ENCODE data around the gene TRMT112.
"Not testable (repeated sequence)": the region's sequence is repeated elsewhere in the genome, so short reads cannot be mapped to it uniquely, and the experiment has no call there.

The TRMT112 gene

DNA sequence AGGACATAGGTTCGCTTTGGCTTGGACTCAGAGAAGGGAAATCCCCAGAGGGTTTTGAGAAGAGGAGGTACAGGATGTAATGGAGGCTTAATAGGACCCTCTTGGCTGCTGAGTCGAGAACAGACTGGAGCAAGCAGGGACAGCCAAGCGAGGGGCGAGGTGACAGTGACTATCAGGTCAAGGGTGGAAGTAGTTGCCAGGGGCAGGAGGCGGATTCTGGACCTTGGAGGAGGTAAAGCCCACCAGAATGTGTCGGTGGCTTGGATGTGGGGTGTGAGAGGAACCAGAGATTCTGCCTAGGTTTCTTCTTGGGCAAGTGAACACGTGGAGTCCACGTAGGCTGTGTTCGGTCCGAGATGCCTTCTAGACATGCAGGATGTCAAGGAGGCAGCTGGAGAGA is 4.4 kb downstream of the TRMT112 start:
- DNase-seq (ENCODE audit: low read depth), result no peak

DNA sequence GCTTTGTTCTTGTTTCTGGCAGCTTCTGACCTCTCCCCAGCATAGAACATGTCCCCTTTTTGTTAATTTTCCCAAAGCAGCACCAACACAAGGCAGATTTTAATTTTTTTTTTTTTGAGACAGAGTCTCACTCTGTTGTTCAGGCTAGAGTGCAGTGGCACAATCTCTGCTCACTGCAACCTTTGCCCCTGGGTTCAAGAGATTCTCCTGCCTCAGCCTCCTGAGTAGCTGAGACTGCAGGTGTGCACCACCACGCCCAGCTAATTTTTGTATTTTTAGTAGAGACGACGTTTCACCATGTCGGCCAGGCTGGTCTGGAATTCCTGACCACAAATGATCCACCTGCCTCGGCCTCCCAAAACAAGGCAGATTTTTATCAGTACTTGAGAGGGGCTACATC is 9.6 kb downstream of the TRMT112 start:
- DNase-seq (ENCODE audit: low read depth), result not testable (repeated sequence)

DNA sequence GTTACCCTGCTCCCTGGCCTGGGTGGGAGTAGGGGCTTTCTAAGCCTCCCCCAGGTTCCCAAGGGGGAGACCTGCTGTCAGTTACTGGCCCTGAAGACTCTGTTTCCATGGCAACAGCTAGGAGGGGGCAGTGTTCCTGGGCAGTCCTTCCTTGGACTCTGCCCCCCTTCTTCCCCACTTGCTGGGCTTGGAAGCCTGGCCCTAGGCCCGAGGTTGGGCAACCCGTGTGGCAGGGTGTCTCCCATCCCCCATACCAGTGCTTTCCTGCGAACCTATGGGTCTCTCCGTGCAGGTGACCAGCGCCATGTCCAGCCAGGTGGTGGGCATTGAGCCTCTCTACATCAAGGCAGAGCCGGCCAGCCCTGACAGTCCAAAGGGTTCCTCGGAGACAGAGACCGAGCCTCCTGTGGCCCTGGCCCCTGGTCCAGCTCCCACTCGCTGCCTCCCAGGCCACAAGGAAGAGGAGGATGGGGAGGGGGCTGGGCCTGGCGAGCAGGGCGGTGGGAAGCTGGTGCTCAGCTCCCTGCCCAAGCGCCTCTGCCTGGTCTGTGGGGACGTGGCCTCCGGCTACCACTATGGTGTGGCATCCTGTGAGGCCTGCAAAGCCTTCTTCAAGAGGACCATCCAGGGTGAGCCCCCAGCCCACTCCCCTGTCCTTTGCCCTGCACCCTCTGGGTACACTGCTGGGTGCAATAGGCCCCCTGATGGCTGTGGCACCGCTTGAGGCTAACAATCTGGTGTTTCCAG is 10.3 kb downstream of the TRMT112 start:
- no peak for DNase-seq (ENCODE audit: low read depth)

DNA sequence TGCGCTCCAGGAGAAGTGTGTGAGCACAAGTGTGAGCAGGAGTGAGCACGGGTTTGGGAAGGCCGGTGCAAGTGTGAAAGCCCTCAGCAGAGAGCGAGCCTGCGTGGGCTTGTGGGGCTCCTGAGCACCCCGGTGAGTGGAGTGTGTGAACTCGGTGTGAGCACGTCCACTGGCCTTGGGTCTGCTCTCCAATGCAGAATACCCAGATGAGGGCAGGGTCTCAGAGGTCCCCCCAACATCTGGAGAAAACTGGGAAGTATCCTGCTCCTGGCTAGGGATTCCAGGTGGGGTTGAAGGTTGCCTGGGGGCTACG is 10.8 kb downstream of the TRMT112 start:
- no peak for DNase-seq (ENCODE audit: low read depth)

DNA sequence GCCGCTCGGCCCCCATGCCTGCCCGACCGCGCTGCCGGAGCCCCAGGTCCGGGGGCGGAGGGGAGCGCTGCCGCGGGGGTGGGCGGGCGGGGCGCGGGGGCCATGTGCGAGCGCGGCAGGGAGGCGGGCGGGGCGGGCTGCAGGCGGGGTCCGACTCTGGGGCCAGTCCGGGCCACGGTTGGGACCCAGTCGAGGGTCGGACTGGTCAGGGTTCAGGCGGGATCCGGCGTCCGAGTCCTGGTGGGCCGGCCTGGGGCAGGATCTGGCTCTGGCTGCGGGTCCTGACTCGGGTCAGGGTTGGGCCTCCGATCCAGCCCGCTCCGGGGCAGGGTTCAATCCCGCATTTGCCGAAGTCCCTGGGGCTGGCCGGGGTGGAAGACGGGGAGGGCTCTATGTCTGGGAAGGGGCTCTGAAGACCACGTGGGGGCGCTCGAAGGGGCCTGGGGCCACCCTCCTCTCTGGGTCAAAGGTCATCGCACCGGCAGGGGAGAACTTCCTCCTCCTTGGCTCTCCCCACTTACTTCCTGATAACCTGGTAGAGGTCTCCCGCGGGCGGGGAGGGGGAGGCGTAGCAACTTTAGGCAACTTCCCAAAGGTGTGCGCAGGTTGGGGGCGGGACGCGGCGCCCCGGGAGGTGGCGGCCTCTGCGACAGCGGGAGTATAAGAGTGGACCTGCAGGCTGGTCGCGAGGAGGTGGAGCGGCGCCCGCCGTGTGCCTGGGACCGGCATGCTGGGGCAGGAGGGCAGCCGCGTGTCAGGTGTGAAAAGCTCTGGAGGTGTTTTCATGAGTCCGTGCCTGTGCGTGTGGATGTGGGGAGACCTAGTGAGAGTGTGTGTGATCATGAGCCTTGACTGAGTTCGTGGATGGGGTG is 11.4 kb downstream of the TRMT112 start:
- peak; percentile 72 for DNase-seq (ENCODE audit: low read depth)

DNA sequence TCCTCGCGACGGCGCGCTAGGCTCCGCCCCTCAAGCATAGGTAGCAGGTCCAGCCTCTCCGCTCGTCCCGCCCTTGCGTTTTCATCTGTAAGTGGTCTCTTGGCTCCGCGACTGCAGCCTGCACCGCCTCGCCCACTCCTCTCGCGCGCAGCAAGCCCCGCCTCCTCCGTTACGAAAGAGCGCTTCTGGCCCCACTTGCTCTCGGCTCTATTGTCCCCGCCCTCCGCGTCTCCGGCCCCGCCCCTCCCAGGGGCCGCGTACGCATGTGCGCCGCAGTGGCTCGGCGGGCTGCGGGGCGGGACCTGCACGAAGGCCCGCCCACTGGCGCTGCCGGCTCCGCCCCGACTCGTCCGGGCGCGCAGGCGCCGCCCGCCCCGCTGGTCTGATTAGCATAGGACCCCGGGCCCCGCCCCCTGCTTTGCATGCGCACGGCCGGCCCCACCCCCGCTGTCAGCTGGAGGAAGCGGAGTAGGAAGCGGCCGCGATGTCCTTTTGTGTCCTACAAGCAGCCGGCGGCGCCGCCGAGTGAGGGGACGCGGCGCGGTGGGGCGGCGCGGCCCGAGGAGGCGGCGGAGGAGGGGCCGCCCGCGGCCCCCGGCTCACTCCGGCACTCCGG is 12.2 kb downstream of the TRMT112 start, which contains the start of gene ESRRA:
TSS of gene ESRRA (plus strand) at position 450 of the 616 bp plus-strand sequence. CDS start 1,656 bp downstream, outside the sequence.
- peak; percentile 100 for DNase-seq (ENCODE audit: low read depth)

DNA sequence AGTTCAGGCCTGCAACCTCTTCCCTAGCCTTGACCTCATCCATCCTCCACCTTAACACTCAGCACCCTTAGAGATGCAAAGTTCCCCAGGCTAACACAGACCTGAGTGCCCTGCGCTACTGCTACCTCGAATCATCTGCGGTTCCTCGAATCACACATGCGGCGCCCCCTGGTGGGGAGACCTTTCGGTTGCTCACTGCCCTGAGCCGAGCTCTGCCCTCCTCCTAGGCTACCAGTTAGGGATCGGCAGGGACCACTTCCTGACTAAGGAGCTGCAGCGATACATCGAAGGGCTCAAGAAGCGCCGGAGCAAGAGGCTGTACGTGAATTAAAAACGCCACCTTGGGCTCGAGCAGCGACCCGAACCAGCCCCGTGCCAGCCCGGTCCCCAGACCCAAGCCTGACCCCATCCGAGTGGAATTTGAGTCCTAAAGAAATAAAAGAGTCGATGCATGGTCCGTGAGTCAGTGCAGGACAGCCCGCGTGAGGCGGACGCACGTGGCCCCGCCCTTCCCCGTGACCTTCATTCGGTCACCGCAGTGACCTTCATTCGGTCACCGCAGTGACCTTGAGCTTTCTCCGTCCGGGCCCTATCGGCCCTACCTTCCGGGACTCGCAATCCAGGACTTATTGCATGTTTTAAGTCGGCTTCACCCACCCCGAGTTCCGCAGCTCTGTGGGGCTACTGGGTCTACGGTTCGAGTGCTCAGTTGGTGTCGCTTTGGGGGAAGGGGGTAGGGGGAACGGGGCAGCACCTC is 12.9 kb downstream of the TRMT112 start:
- peak; percentile 87 for DNase-seq (ENCODE audit: low read depth)

DNA sequence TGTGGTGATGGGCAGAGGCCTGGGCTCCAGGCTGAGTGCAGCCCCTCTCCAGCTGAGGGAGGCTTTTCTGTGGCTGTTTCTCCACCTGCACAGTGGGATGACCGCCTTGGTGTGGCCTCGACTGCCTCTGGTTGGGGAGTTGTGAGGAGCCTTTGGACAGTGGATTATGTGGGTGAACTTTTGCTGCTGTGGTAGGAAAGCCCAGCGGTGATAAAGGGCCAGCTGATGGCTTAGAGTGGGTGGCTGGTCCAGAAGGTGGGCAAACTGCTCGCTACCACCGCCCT is 13.4 kb downstream of the TRMT112 start:
- no peak for DNase-seq (ENCODE audit: low read depth)

DNA sequence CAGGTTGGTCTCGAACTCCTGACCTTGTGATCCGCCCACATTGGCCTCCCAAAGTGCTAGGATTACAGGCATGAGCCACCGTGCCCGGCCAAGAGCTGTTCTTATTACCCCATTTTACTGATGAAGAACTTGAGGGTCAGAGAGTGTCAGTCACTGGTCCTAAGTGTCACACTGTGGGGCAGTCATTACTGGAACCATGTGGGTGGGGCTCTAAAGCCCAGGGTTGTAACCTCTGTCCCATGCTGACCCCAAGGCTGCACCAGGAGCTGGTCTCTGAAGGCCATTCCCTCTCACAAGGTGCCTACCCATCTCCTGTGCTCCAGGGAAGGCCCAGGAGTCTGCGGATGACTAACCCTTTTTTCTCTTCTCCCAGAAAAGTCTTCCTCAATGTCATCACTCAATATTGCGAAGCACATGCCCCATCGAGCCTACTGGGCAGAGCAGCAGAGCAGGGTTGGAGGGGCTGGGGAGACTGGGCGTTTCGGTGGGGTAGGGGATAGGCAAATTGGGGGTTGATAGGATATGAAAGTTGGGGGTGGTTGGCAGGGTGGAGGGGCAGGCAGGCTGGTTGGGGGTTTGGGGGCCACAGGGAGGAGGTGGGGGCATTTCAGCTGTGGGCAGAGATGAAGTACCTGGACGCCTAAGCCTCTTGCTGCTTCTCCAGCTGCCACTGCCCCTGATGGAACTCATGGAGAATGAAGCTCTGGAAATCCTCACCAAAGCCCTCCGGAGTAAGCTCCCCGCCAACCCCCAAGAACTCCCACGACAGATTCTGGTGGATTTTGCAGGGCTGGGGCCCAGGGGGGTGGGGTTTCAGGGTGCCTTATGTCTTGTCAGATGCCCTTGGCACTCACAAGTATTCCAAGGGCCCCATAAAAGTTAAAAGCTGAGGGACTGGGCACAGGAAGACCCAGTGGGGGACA is 14.0 kb downstream of the TRMT112 start:
- no peak for DNase-seq (ENCODE audit: low read depth)

DNA sequence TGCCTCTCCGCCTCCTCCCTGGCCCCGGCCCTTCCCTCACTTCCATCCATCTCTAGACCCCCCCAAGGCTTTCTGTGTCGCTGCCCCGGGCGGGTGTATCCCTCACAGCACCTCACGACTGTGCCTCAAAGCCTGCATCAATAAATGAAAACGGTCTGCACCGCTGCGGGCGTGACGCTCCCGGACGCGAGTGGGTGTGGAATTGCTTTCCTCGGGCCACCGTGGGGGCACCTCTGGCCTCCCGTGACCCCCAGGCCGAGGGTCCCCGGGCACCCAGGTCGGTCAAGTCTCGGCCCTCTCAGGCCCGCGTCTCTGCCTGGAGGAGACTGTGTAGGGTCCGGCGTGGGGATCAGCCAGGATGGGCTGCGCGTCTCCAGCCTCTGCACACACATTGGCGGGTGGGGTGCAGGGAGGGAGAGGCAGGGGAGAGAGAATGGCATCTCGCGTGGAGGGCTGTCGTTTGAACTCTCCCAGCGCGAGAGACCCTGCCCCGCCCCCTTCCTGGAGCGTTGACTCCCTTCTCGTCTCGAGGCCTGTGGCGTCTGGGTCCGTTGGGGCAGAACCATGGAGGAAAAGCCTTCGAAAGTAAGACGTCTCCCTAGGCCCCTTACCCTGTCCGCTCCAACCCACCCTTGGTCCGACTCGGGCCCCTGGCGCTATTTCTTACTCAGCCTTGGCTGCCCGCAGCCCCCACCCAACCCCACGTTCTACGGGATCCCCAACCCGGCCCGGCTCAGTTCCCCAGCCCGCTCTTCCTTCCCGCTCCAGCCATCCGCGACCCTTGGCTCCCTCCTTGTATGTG is 17.3 kb downstream of the TRMT112 start, which contains the start of gene CATSPERZ:
TSS of gene CATSPERZ (plus strand) at position 512 of the 802 bp plus-strand sequence. CDS start at position 565, 53 bp downstream.
- DNase-seq (ENCODE audit: low read depth), result no peak

DNA sequence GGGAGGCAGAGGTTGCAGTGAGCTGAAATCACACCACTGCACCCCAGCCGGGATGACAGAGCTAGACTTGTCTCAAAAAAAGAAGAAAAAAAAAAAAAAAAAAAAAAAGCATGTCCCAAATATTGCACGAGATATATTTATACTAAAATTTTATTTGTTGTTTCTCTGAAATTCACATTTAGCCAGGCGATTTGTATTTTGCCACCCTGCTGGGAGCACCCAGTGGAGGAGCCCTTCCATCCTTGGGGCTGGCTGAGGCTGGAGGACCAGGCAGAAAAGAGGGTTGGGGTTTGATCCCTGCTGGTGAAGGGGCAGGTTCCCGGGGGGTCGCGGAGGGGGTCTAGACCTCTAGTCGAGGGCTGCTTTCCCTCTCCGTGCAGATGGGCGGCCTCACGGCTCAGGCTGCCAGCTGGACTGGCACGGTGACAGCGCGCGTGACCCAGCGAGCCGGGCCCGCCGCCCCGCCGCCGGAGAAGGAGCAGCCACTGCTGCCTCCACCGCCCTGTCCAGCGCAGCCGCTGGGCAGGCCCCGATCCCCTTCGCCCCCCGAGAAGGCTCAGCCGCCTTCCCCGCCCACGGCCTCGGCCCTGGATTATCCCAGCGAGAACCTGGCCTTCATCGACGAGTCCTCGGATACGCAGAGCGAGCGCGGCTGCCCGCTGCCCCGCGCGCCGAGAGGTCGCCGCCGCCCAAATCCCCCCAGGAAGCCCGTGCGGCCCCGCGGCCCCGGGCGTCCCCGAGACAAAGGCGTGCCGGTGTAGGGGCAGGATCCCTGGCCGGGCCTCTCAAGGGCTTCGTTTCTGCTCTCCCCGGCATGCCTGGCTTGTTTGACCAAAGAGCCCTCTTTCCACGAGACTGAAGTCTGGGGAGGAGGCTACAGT is 18.2 kb downstream of the TRMT112 start:
- no peak for DNase-seq (ENCODE audit: low read depth)

DNA sequence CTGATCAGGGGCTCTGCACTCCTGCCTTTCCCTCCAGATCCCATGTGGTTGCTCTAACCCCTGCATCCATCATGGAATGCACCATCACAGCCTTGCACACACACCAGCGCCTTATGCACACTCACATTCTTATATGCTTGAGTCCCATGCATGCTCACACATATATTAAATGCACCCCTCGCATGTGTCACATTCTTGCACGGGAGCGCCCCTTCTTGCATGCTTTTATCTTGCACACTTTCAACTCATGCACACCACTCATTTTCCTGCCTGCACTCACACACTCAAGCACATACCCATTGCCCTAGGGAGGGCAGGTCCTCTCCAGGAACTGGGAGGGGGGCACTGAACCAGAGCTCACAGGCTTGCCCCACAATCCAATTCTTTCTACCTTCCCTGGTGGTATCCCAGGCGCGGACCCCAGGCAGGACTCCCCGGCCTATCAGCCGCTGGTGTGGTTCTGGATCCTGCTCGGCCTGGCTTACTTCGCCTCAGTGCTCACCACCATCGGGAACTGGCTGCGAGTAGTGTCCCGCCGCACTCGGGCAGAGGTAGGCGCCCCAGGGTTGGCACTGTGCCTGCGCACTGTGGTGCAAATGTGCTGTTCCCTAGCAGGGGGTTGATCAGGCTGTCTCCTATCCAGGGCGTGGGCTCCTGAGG is 19.5 kb downstream of the TRMT112 start:
- no peak for DNase-seq (ENCODE audit: low read depth)

DNA sequence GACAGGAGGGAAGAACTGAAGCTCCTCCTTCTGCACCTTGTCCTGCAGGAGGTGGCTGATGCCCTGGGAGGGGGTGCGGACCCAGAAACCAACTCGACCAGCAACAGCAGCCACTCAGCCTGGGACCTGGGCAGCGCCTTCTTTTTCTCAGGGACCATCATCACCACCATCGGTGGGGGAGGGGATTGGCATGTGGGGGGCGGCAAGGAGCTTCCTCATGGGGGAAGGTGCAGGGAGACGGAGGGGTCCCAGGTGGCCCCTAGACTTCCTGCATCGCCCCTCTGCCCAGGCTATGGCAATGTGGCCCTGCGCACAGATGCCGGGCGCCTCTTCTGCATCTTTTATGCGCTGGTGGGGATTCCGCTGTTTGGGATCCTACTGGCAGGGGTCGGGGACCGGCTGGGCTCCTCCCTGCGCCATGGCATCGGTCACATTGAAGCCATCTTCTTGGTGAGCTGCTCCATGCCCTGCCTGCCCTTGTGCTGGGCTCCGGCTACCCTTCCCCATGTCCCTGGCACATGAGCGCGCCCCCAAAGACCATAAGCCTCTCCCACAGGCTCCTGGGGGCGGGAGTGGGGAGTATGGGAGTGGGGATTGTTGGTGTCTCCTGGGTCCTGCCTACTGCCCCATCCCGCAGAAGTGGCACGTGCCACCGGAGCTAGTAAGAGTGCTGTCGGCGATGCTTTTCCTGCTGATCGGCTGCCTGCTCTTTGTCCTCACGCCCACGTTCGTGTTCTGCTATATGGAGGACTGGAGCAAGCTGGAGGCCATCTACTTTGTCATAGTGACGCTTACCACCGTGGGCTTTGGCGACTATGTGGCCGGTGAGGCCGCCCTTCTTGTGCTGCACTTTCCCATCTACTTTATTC is 20.3 kb downstream of the TRMT112 start:
- DNase-seq (ENCODE audit: low read depth), result no peak

DNA sequence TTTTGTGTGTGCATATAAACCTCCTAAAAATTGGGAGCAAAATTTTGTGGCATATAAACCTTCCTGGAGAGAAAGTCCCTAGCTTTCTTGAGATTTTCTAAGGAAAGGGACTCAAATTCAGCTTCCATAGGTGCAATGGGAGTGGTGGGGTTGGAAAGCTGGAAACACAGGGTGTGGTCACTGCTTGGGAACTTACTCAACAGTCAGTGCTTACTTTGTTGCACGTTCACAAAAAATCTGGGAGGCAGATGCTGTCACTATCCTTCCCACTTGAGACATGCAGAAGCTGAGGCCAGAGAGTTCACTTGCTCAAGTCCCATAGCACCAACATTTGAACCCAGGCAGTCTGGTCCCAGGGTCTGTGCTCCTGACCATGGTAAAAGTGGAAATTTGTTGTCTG is 21.1 kb downstream of the TRMT112 start:
- no peak for DNase-seq (ENCODE audit: low read depth)

DNA sequence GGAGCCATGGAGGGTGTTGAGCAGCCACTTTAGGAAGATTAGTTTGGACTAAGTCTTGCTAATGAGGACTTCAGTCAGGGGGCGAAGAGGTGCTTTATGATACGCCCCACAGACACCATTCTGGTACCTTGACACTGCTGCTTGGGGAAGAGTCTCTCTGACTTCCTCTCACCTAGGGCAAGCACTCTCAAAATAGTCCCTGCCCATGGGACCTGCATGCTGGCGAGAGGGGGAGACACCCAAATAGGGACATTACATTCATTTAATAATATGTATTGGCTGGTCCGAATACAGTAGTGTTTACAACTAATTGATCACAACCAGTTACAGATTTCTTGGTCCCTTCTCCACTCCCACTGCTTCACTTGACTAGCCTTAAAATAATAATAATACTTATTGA is 21.6 kb downstream of the TRMT112 start:
- DNase-seq (ENCODE audit: low read depth), result no peak

DNA sequence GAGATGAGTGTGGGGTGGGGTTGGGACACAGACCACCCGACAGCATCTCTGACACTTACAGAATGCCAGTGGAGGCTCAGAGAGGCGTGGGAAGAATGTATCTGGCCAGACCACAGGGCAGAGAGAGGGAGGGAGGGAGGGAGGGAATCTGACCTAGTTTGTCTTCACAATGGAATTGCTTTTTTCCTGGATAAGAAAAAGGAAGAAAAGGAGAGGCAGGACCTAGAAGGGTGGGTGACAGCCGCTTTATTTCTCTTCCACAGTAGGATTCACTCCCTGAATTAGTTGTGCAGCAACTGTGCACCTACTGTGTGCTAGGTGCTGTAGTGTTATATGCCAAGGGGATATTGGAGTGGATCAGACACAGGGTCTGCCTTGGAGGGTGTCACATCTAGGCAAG is 22.6 kb downstream of the TRMT112 start:
- DNase-seq (ENCODE audit: low read depth), result no peak

DNA sequence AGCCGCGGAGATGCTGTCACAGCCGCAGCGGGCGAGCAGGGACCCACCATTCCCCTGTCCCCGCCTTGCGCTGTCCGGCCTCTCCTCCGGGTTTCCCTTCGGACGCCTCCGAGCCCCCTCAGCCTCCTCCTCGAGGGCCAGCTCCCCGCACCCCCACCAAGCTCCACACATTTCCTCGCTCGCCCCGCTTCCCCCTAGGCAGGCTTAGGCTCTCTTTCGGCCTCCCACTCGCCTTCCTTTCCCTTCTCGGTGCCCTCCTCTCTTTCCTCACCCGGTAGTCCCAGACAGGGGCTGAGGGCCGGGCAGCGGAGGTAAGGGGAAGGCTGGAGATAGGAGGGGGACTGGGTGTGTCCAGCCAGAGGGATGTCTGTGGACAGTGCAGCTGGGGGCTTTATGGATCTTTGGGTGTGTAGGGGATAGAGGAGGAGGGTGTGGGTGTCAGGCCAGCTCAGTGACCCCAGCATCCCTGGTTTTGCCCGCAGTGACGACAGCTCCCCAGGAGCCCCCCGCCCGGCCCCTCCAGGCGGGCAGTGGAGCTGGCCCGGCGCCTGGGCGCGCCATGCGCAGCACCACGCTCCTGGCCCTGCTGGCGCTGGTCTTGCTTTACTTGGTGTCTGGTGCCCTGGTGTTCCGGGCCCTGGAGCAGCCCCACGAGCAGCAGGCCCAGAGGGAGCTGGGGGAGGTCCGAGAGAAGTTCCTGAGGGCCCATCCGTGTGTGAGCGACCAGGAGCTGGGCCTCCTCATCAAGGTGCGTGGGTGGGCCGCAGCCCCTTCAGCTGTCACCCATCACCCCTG is 24.7 kb downstream of the TRMT112 start:
- DNase-seq (ENCODE audit: low read depth), result no peak
